HG03064 (cell line): ENCODE measurements around the gene IGF2R.
"Not testable (repeated sequence)": the region's sequence is repeated elsewhere in the genome, so short reads cannot be mapped to it uniquely, and the experiment has no call there.

Experiments used
- ATAC-seq: cut with Tn5 transposase; IDR thresholded peaks from one replicate; pipeline ENCODE4 v1.9.1; 2021; ENCODE audit warnings: low read depth; ENCODE audit not compliant: unreplicated experiment

IGF2R gene

DNA sequence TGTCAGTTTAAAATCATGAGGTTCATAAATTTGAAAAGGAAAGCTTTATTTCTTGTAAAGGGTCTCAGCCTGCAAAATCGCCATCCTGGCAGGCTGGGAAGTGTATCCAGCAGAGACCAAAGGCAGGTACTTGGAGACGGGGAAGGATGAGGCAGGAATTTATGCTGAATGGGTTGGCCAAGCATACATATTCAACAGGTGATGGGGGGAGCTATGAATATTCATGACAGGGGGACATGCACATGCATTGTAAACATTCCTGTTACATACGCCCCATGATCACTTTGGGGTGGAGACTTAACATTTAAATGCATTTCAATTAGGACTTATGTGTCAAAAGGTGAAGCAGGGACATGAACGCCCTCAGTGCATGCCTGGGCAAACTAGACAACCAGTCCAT is 142.9 kb downstream of the IGF2R start:
- ATAC-seq = no peak

DNA sequence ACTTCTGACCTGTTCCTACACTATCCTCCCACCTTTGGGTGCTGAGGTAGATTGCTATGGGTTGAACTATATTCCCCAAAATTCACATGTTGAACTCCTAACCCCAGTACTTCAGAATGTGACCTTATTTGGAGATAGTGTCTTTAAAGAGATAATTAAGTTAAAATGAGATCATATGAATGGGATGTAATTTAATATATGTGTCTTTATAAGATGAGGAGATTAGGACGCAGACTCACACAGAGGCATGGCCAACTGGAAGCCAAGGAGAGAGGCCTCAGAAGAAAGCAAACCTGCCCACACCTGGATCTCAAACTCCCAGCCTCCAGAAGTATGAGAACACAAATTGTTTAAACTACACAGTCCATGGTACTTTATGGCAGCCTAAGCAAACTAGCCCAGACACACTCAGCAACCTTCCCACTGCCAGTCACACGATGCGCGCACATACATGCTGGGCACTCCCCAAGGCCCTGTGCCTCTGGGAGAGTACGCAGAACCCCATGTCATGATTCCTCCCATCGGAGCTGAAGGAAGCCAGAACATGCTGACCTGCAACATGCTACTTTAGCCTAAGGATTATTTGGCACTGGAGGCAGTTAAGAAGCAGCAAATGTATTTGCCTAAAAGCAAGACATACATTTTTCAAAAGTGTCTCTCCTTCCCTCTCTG is 143.9 kb downstream of the IGF2R start:
- no peak for ATAC-seq

DNA sequence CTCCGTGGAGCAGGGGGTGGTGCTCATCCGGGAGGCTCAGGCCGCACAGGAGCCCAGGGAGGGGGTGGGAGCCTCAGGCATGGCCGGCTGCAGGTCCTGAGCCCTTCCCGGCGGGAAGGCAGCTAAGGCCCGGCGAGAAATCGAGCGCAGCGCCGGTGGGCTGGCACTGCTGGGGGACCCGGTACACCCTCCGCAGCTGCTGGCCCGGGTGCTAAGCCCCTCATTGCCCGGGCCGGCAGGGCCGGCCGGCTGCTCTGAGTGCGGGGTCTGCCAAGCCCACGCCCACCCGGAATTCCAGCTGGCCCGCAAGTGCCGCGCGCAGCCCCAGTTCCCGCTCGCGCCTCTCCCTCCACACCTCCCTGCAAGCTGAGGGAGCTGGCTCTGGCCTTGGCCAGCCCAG is 145.7 kb downstream of the IGF2R start:
- not testable (repeated sequence) for ATAC-seq

DNA sequence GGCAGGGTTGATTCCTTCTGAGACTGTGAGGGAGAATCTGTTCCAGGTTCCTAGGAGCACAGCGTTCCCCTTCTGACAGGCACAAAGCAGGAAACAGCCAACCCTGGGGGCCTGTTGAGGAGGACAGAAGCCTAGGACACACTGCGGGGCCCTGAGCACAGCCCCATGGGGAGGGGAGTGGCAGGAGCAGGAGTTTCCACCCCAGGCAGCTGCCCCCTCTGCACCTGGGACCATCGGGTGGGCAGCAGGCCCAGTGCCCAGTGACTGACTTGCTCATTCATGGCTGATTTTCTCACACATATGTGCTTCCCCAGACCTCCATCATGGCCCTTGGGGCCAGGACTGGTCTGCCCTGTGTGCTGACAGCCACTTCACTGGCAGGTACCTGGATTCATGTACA is 146.5 kb downstream of the IGF2R start:
- no peak for ATAC-seq

DNA sequence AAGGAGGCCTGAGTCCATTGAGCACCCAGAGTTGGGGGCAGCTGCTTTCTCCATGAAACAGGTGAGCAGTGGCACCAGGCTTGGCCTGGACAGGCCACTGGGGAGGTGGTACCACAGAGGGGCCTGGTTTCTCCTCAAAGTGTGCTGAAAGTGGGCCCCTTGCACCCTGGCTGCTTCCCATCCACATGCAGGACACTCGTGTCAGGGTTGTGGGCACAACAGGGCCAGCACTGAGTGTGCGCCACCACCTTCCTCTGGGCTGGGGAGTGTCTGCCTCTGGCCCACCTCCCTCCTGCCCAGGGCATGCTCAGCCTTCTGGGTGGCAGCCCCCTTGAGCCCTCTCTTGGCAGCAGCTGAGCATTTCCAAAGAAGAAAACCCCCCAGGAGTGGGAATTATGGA is 147.5 kb downstream of the IGF2R start:
- ATAC-seq = no peak

DNA sequence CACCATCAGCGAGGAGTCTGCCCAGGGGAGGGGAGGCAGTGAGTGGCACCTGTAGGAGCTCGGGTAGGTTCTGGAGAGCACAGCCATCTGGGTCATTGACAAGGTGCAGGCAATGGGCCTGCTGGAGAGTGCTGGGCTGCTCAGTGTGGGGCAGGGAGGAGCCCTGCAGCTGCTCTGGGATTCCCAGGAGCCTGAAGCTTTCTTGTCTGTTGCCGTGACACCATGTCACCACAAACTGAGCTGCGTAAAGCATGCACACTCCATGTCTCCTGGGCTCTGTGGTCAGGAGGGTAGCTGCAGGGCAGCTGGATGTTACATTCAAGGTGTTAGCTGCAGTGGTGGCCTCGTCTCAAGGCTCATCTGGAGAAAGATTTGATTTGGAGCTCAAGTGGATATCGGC is 148.3 kb downstream of the IGF2R start:
- ATAC-seq = no peak

DNA sequence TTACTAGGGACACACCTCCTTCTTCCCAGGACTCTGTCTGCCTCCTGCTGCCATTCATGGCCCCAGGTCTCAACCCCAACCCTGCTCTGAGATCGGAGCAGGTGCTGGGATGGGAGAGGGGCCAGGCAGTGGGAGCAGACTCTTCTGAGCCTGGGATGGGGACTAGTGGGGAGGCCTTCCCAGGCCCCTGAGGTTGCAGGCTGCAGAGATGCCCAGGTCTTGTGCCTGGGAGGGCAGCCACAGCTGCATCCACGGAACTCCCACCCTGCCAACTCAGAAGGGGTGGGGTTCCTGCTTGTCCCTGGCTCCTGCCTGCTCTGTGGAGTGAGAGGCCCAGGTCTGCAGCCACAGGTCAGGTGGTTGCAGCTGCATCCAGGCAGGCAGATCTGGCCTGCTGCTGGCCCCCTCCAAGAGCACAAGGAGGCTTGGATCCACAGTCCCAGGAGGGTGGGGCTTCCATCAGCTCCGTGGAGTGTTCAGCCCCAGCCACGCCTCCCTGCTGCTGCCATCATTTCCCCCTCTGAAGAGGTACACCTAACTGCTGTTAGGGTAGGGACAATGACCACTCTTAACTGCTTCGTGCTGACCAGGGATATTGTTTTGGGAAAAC is 149.8 kb downstream of the IGF2R start:
- no peak for ATAC-seq

DNA sequence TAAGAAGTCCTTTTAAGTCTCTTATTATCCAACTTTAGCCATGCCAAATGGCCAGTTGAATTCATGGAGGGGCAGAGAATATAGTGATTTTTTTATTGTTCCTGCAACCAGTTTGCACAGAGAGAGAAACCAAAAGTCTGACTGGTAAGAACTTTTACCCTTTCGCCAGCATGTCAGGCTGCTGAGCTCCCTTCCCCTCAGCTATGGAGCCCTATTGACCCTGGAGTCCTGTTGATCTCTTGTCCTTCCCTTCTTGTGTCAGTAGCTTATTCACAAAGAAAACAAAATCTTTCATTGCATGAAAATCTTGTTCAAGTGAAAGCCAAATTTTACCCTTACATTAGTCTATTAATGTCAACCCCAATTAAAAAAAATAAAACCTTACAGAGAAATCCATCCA is 151.2 kb downstream of the IGF2R start:
- ATAC-seq = no peak

DNA sequence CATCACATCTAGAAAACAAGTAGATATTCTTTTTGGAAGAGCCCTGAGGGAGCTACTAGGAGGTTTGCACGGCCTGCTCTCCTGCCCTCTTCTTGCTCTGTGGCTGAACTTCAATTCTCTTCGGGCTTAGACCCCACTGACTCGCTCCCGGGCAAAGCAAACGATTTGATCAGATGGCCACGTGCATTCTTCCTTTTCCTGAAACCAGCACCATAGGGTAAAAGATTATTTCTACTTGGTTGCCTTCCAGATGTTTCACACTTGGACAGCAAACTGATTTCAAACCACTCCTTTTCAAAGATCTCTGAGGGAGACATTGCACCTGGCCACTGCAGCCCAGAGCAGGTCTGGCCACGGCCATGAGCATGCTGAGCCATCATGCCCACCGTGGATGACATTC is 152.7 kb downstream of the IGF2R start, which contains the start of gene SLC22A1:
TSS of gene SLC22A1 (plus strand) at position 258 of the 400 bp plus-strand sequence. CDS start at position 379, 121 bp downstream.
- ATAC-seq = no peak

DNA sequence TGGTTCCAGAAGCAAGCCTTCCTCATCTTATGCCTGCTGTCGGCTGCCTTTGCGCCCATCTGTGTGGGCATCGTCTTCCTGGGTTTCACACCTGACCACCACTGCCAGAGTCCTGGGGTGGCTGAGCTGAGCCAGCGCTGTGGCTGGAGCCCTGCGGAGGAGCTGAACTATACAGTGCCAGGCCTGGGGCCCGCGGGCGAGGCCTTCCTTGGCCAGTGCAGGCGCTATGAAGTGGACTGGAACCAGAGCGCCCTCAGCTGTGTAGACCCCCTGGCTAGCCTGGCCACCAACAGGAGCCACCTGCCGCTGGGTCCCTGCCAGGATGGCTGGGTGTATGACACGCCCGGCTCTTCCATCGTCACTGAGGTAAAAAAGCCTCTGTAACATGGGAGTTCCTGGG is 153.1 kb downstream of the IGF2R start:
- ATAC-seq = no peak

DNA sequence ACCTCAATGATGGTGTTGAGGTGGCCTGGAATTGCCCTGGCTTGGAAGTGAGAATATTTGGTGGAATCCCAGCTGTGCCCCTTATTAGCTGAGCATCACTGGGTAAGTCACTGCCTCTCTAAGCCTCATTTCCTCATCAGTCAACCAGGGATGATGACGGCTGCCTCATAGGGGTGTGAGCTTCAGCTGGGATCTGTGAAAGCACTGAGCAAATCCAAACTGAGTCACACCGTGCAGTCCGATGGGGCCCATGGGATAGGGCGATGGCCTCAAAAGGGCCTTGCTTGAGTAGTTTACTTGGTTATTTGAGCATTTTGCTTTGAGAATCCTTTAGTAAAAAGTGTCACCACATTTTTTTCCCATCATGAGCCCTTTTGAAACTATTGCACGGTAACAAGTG is 153.9 kb downstream of the IGF2R start:
- ATAC-seq = no peak

DNA sequence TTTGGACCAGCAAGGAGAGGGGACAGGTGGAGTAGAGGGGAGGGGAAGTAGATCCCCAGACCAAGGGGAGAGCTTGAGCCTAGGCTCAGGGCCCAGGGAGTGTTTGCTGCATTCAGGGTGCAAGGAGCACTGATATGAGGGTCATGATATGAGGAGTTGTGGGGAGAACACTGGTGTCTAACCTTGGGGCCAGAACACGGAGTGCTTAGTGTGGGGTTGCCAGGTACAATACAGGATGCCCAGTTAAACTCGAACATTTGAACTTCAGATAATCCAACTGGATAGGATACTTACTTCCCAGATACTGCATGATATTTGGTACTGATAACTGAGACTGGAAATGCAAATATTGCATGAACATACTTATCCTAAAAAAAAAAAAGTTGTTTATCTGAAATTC is 155.1 kb downstream of the IGF2R start:
- no peak for ATAC-seq

DNA sequence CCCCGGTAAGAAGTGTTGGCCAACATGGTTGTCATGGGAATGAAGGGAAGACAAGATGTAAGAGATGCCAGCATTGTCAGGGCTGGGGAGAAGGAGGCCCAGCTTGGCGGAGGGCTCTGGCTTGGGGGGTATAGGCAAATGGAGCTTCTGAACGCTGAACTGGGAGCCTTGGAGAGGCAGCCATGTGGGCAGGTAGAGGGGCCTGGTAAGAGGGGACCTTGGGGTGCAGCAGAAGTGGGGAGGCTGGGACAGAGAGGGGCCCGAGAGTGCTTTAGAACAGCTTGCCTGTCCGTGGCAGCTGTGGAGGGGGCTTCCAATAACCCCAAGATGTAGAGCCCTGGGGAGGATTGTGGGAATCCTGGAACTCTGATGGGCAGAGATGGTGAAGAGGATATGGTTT is 155.7 kb downstream of the IGF2R start:
- ATAC-seq = no peak

DNA sequence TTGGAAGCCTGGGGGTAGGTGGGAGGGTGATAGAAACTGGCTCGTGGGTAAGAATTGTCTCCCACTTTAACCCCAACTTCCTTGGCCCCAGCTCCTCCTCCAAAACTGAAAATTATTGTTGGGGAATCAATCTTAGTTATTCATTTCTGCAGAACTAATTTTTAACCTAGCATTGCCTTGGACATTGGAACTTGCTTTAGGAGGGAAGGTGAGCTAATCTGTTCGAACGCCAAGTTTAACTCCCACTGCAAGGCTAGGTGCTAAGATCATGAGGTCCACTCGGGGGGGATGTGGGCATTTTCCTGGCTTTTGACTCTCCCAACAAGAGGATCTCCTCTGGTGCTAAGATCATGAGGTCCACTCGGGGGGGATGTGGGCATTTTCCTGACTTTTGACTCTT is 156.2 kb downstream of the IGF2R start:
- not testable (repeated sequence) for ATAC-seq

DNA sequence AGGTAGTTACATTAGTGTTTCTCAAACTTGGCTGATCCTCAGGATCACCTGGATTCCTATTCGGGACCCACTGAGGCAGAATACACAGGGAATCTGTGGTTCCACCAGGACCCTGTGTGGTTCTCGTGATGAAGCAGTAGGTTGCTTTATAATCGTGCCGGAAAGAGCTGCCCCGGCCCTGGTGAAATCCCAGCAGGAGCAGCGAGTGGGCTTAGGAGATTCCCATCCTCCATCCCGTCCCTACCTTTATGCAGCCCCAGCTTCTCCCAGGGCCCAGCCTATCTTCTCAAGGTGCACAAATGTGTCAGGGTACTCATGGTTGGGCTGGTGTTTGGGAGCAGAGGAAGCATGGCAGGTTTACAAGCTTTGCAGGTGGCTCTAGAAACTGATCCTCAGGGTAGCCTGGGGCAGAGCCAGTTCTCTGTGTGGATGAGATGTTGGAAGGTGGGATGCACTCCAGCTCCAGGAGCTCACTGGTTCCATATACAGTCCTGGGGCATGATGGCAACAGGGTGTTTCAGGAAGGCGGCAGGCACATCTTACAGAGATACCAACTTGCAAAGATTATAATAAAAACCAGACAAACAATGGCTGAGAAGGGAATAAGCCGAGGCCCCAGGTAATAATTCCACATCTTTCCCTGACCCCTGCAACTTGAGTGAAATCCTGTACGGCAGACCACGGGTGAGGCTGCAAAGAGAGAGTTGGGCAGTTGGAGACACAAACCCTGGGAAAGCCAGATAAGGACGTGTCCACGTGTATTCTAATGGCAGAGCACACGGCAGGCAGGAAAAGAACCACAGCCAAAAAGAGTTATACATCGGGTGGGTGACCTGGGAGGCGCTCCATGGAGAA is 158.6 kb downstream of the IGF2R start:
- no peak for ATAC-seq

DNA sequence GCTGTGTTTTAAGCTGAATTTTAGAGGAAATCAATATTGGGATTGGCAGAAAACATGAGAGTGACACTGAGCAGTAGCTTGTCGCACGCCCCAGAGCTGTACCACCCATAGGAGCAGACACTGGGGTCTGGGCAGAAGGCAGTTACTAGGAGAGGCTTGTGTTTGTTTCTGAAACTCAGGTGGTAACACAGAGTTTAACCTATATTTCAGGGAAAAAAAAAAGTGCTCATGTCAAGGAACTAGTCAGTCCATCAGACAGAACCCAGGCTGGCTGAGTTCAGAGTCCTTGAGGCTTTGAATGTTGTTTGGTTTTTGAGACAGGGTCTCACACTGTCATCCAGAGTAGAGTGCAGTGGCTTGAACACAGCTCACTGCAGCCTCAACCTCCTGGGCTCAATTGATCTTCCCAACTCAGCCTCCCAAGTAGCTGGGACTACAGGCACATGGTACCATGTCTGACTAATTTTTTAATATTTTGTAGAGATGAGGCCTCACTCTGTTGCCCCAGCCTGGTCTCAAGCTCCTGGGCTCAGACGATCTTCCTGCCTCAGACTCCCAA is 159.3 kb downstream of the IGF2R start:
- no peak for ATAC-seq

DNA sequence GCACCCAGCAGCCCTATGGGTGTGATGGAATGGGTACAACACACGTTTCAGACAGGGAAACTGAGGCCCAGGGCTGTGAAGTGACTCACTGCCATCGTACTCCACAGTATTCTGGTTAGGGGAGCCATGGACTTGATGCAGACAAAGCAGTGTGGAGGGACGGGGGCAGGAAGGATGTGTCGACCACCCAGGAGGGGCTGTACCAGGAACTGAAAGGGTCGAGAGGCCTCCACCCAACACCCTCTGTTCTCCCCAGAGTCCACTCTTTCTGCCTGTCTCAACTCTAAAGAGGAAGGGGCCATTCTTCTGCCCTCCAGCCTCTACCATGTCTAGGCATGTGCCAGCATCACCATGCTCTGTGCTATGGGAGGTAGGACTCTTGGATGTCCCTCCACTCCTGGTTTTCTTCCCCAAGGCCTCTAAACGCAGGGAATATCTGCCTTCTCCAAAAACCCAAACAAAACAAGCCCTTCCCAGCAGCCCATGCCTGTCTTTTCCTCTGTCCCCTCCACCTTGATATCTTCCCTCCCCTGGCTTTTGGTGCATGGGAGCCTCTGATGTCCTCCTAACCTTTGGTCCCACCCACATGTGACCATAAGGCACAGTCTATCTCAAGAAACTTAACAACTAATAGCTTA is 160.1 kb downstream of the IGF2R start:
- ATAC-seq = no peak

DNA sequence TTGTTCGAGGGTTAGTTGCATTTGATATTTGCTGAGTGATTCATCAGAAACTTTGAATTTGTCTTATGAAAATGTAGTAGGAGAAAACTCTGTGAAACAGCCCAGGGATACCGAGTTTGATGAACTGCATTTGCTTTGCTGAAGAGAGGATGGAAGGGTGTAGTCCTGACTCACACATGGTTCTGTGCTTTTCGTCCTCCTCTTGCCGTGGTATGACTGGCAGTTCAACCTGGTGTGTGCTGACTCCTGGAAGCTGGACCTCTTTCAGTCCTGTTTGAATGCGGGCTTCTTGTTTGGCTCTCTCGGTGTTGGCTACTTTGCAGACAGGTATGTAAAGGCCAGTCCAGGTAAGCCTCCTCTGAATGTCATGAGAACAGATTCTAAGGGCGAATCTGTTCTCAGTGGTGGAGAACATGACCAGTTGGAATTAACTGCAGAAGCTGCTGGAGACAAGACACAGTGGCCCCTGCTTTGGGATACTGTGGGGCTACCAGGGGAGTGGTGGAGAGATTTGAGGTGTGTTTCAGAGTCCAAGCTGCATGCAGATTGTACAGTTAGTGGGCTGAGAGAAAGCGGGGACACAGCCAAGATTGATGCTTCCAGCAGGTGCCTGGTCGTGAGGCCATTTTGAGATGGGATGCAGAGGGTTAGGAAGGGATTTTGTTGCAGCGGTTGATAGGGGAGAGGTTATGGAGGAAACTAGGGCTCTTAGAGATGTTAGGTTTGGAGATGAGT is 161.2 kb downstream of the IGF2R start:
- ATAC-seq = no peak

DNA sequence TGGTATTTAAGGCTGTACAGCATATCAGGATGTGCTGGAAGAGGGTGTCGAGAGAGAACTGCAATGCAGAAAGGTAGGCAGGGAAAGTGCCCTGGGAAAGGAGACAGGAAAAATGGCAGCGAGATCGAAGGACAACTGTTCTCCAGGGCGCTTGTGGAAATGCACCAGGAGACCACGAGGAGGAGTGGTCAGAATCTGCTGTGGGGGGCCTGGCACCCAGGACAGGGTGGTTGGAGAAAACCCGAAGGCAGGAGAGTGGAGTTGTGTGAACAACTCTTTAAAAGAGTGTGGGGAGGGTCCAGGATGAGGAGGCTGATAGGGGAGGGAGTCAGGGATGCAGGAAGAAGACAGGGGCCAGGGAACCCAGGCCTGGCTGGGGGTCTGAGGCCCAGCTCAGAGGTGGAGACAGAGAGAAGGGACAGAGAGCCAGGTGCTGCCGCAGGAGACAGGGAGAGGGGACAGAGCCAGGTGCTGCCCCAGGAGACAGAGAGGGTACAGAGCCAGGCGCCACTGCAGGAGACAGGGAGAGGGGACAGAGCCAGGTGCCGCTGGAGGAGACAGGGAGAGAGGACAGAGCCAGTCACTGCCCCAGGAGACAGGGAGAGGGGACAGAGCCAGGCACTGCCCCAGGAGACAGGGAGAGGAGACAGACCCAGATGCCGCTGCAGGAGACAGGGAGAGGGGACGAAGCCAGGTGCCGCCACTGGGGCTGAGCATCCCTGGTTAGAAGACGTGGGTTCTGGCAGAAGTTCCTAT is 162.0 kb downstream of the IGF2R start:
- ATAC-seq = no peak
